MM.1S (cell line): ENCODE data around the gene CYP19A1.

Experiments used
- DNase-seq: peaks from one replicate; pipeline ENCODE4 v3.0.0-alpha.2; 2015
- H2AFZ ChIP-seq: fragments of 300-600 bp; sonication (generic); 2 replicates; pipeline ENCODE4 v1.6.0; 2016; ENCODE audit warnings: antibody characterized with exemption, low read length
- H3F3A ChIP-seq: fragments of 300-600 bp; sonication (generic); 2 replicates; pipeline ENCODE4 v1.6.1; 2016; ENCODE audit warnings: mild to moderate bottlenecking, antibody characterized with exemption, low read length, moderate library complexity, mixed read lengths; ENCODE audit not compliant: insufficient read depth
- H3K27ac ChIP-seq: fragments of 300-600 bp; sonication (generic); 2 replicates; pipeline ENCODE4 v1.5.1; 2016; ENCODE audit warnings: mild to moderate bottlenecking, low read length
- H3K27me3 ChIP-seq: fragments of 300-600 bp; sonication (generic); replicated peaks from 2 replicates; pipeline ENCODE4 v1.6.0; 2016; ENCODE audit warnings: low read length; ENCODE audit not compliant: insufficient read depth
- H3K36me3 ChIP-seq: fragments of 300-600 bp; sonication (generic); replicated peaks from 2 replicates; pipeline ENCODE4 v1.6.1; 2016; ENCODE audit warnings: mild to moderate bottlenecking, low read length, mixed read lengths; ENCODE audit not compliant: insufficient read depth
- H3K4me1 ChIP-seq: fragments of 300-600 bp; sonication (generic); 2 replicates; pipeline ENCODE4 v1.6.1; 2016; ENCODE audit warnings: low read length, mixed read lengths
- H3K4me2 ChIP-seq: fragments of 300-600 bp; sonication (generic); 2 replicates; pipeline ENCODE4 v1.6.0; 2016; ENCODE audit warnings: low read depth, low read length
- H3K4me3 ChIP-seq: fragments of 300-600 bp; sonication (generic); 2 replicates; pipeline ENCODE4 v1.5.1; 2016; ENCODE audit warnings: low read length, mixed read lengths
- H3K79me2 ChIP-seq: fragments of 300-600 bp; sonication (generic); 2 replicates; pipeline ENCODE4 v1.6.1; 2016; ENCODE audit warnings: mixed run types, low read length, mixed read lengths
- H3K9ac ChIP-seq: fragments of 300-600 bp; sonication (generic); 2 replicates; pipeline ENCODE4 v1.6.1; 2016; ENCODE audit warnings: low read length, mixed read lengths
- H3K9me2 ChIP-seq: fragments of 300-600 bp; sonication (generic); replicated peaks from 2 replicates; pipeline ENCODE4 v1.6.1; 2016; ENCODE audit warnings: mild to moderate bottlenecking, low read length, mixed read lengths; ENCODE audit not compliant: insufficient read depth
- H3K9me3 ChIP-seq: fragments of 300-600 bp; sonication (generic); replicated peaks from 2 replicates; pipeline ENCODE4 v1.6.1; 2016; ENCODE audit warnings: mild to moderate bottlenecking, low read length, mixed read lengths; ENCODE audit not compliant: insufficient read depth
- H4K20me1 ChIP-seq: fragments of 300-600 bp; sonication (generic); 2 replicates; pipeline ENCODE4 v1.6.1; 2016; ENCODE audit warnings: mild to moderate bottlenecking, low read length, moderate library complexity, mixed read lengths; ENCODE audit not compliant: insufficient read depth
- CTCF ChIP-seq: fragments of 300-600 bp; sonication (generic); IDR thresholded peaks from 2 replicates; pipeline ENCODE4 v1.5.1; 2016; ENCODE audit warnings: antibody characterized with exemption, low read length, mixed read lengths
- EZH2 ChIP-seq: fragments of 300-600 bp; sonication (generic); optimal IDR thresholded peaks from 2 replicates; pipeline ENCODE3; 2017; ENCODE audit warnings: low read depth, mild to moderate bottlenecking, antibody characterized with exemption, low read length, mixed read lengths
- EZH2phosphoT487 ChIP-seq: fragments of 300-600 bp; sonication (generic); IDR thresholded peaks from 2 replicates; pipeline ENCODE4 v1.6.1; 2018; ENCODE audit warnings: antibody characterized with exemption, low read length

CYP19A1 gene

DNA sequence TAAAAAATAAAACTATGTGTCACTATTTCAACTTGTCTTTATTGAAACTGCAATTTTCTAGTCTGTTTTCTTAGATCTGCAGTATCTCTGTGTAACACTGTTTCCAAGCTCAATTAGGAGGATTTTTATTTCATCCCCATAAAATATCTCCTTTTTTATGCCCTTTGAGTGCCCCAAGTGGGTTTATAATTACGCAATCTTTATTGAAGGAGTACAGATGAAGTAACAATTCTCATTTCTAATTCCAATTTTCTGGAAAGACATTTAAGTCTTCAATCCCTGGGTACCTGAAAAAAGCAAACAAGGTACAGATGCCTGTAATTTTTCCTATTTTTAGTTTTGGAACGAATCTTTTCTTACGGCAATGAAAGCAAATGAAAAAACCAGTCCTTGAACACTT is 61.3 kb downstream of the CYP19A1 start:
- H2AFZ ChIP-seq: no peak overlapping the region
- H3K9me2 ChIP-seq: no peaks in the 10 kb centered on the region
- TF ChIP-seq CTCF: no peak
- TF ChIP-seq EZH2phosphoT487: no peak
- no peak for TF ChIP-seq EZH2
- no peak overlapping the region for H3K9ac ChIP-seq
- no peak overlapping the region for H3K4me3 ChIP-seq
- H3F3A ChIP-seq: 0 out of 2 replicates have a peak, but pooled peaks cover 5% of the 10 kb centered on the region
- H3K4me1 ChIP-seq: peaks cover 9% of the 10 kb centered on the region
- no peaks in the 10 kb centered on the region for H3K9me3 ChIP-seq
- no peak for DNase-seq
- H3K4me2 ChIP-seq: no peak overlapping the region
- no peaks in the 10 kb centered on the region for H3K36me3 ChIP-seq
- H3K79me2 ChIP-seq: no peaks in the 10 kb centered on the region
- H3K27me3 ChIP-seq: no peaks in the 10 kb centered on the region
- no peak overlapping the region for H3K27ac ChIP-seq
- H4K20me1 ChIP-seq: no peaks in the 10 kb centered on the region

DNA sequence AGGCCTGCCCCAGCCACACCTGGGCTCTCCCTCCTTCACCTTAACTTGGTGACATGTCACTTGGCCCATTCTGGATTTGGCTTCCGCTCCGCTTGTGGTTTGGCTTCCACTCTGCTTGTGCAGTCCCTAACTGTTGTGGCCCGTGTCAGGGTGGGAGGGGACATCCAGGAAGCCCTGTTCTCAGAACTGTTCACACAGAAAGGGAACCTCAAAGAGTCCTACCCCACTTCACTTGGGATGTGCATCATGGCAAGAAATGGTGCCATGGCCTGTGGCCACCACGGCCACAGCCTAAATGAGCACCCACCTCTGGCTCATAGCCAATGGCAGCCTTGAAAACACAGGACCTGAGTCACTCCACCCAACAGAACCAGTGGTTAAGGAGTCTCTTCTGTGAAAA is 63.4 kb downstream of the CYP19A1 start:
- Histone ChIP-seq H3K27me3 (no peaks in the 10 kb centered on the region), H4K20me1 (no peaks in the 10 kb centered on the region), H2AFZ (no peak overlapping the region), H3K9me2 (no peaks in the 10 kb centered on the region), H3K27ac (no peak overlapping the region), H3K4me2 (no peak overlapping the region), H3K9ac (no peak overlapping the region), H3K4me1 (peaks cover 15% of the 10 kb centered on the region), H3K4me3 (no peak overlapping the region), H3K9me3 (no peaks in the 10 kb centered on the region), H3K79me2 (no peaks in the 10 kb centered on the region), H3K36me3 (no peaks in the 10 kb centered on the region), H3F3A (no peaks in the 10 kb centered on the region)
- no peak for TF ChIP-seq EZH2phosphoT487
- no peak for TF ChIP-seq CTCF
- TF ChIP-seq EZH2: no peak
- no peak for DNase-seq

DNA sequence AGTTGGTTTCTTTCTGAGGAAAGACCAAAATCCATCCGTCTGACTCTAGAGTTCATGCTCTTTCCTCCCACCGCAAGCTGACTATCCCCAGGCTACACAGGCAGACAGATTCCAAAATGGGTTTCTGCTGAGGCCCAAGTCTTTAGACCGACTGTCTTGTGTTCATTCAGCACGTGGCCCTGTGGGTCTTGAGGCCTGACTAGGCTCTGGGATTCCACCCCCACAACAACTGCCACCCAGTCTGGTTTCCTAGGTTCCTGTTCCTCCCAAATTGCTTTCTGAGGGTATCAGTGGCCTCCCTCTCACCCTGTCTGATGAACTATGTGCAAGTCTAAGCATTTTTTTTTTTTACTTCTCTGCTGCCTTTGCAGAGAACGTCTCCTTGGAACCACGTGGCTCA is 67.7 kb downstream of the CYP19A1 start:
- no peak overlapping the region for H3K4me2 ChIP-seq
- no peaks in the 10 kb centered on the region for H3K36me3 ChIP-seq
- H4K20me1 ChIP-seq: no peaks in the 10 kb centered on the region
- no peak for TF ChIP-seq CTCF
- TF ChIP-seq EZH2: no peak
- TF ChIP-seq EZH2phosphoT487: no peak
- H3F3A ChIP-seq: no peaks in the 10 kb centered on the region
- peak overlapping the region; percentile 4; the same call in 1 of the 2 replicates for H2AFZ ChIP-seq
- H3K79me2 ChIP-seq: no peaks in the 10 kb centered on the region
- no peaks in the 10 kb centered on the region for H3K9me3 ChIP-seq
- H3K27me3 ChIP-seq: 0 out of 2 replicates have a peak, but pooled peaks cover 8% of the 10 kb centered on the region
- no peak overlapping the region for H3K9ac ChIP-seq
- H3K4me3 ChIP-seq: no peak overlapping the region
- H3K4me1 ChIP-seq: peaks cover 15% of the 10 kb centered on the region
- peak; percentile 36 for DNase-seq
- no peaks in the 10 kb centered on the region for H3K9me2 ChIP-seq
- H3K27ac ChIP-seq: no peak overlapping the region
